ENCODE data around the gene PDZD2.

Gene PDZD2

GRCh38 chr5:32024751-32025150 lies 385.8 kb downstream of the PDZD2 start:
- TF ChIP-seq CTCF (IDR thresholded peaks at IDR 0.05; ENCODE audit: extremely low read depth, missing control alignments), result no peak
- no peak for DNase-seq (ENCODE audit: low spot score)

- TF ChIP-seq CTCF (IDR thresholded peaks at IDR 0.05; ENCODE audit: extremely low read depth, missing control alignments), result no peak
- no peak for DNase-seq (ENCODE audit: low spot score)
These were observed 388.3 kb downstream of the PDZD2 start for GRCh38 chr5:32027093-32027716.

- DNase-seq (ENCODE audit: low spot score), result no peak
- no peak for TF ChIP-seq CTCF (IDR thresholded peaks at IDR 0.05; ENCODE audit: extremely low read depth, missing control alignments)
These were observed 389.0 kb downstream of the PDZD2 start for GRCh38 chr5:32027717-32028458.

GRCh38 chr5:32029261-32029660 lies 390.3 kb downstream of the PDZD2 start:
- TF ChIP-seq CTCF (IDR thresholded peaks at IDR 0.05; ENCODE audit: extremely low read depth, missing control alignments), result no peak
- DNase-seq (ENCODE audit: low spot score), result no peak

GRCh38 chr5:32029781-32030180 lies 390.9 kb downstream of the PDZD2 start:
- no peak for DNase-seq (ENCODE audit: low spot score)
- TF ChIP-seq CTCF (IDR thresholded peaks at IDR 0.05; ENCODE audit: extremely low read depth, missing control alignments), result no peak

GRCh38 chr5:32030222-32030621 lies 391.3 kb downstream of the PDZD2 start:
- no peak for DNase-seq (ENCODE audit: low spot score)
- no peak for TF ChIP-seq CTCF (IDR thresholded peaks at IDR 0.05; ENCODE audit: extremely low read depth, missing control alignments)

GRCh38 chr5:32030686-32031085 lies 391.8 kb downstream of the PDZD2 start:
- no peak for TF ChIP-seq CTCF (IDR thresholded peaks at IDR 0.05; ENCODE audit: extremely low read depth, missing control alignments)

More at GRCh38 chr5:32030686-32031085, 391.8 kb downstream of the PDZD2 start:
- no peak for DNase-seq (ENCODE audit: low spot score)
